Neural crest cell (in vitro differentiated cells): Measurements from ENCODE around the gene AGMO. TPM values are rescaled to one million over a fixed set of nuclear protein-coding genes. Genes with fewer than 3 reads are reported as not detected.

Source experiments
- DNase-seq: peaks from one replicate; pipeline ENCODE4 v3.0.0; 2021; ENCODE audit warnings: low read depth, mixed read lengths, low spot score
- H3K27ac Mint-ChIP-seq: one replicate; pipeline ENCODE4 v1.8.0; 2021; ENCODE audit warnings: mild to moderate bottlenecking, mixed read lengths; ENCODE audit not compliant: unreplicated experiment
- H3K27me3 Mint-ChIP-seq: 2 replicates; pipeline ENCODE4 v1.8.0; 2021; ENCODE audit warnings: low read depth, mild to moderate bottlenecking, mixed read lengths
- H3K36me3 Mint-ChIP-seq: 2 replicates; pipeline ENCODE4 v1.8.0; 2021; ENCODE audit warnings: low read depth, mild to moderate bottlenecking, mixed read lengths
- H3K4me1 Mint-ChIP-seq: 2 replicates; pipeline ENCODE4 v1.8.0; 2021; ENCODE audit warnings: mixed read lengths
- H3K4me3 Mint-ChIP-seq: one replicate; pipeline ENCODE4 v1.8.0; 2021; ENCODE audit warnings: mild to moderate bottlenecking, mixed read lengths
- H3K9me3 Mint-ChIP-seq: 2 replicates; pipeline ENCODE4 v1.8.0; 2021; ENCODE audit warnings: mixed read lengths
- long read RNA-seq: library from polyadenylated mRNA; unstranded; transcript quantifications from one replicate; pipeline ENCODE4 v2.0.0, GENCODE V29; 2020
- total RNA-seq: library from RNA; stranded (reverse); gene quantifications from 2 replicates; pipeline ENCODE4 v1.2.1, GENCODE V29; 2021
- TF ChIP-seq, protein P1 (sequence below): fragments of 200-600 bp; sonication (generic); conservative IDR thresholded peaks from 2 replicates; pipeline ENCODE4 v1.5.0; 2021; ENCODE audit warnings: antibody characterized with exemption, mild to moderate bottlenecking

The AGMO gene
- total RNA-seq = 0.51 and 1.0 TPM in 2 replicates
- long read RNA-seq, partial matches to known transcripts = 1 of 3 reads
- long read RNA-seq, other reads (novel, unspliced or antisense) = 2 of 3 reads

DNA sequence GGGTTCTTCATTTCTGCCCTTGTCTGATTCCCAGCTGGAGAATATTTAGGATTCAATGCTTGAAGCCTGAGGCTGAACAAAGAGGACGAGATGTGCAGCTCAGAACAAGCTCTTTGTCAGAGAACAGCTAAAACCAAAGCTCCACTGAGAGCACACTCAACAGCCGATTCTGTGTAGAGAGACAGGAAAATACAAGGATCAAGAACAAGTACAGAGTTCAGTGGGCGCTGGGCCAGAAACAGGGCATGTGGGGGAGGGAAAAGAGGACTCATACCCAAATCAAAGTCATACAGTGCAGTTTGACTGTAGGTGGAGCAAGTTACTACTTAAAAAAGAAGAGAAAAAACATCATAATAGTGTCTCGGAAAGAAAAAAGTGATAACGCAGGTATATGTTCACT is at the start of gene AGMO:
TSS of gene AGMO (minus strand) at position 181 of the 400 bp plus-strand sequence.
- Mint-ChIP-seq H3K36me3 (no peaks in the 10 kb centered on the region), H3K27ac (peak within 1 kb of the TSS; percentile 27), H3K9me3 (peaks cover 3% of the 10 kb centered on the region), H3K27me3 (no peaks in the 10 kb centered on the region), H3K4me3 (no peak within 1 kb of the TSS), H3K4me1 (peaks cover 12% of the 10 kb centered on the region)
- no peak for DNase-seq
- TF ChIP-seq, protein P1, sequence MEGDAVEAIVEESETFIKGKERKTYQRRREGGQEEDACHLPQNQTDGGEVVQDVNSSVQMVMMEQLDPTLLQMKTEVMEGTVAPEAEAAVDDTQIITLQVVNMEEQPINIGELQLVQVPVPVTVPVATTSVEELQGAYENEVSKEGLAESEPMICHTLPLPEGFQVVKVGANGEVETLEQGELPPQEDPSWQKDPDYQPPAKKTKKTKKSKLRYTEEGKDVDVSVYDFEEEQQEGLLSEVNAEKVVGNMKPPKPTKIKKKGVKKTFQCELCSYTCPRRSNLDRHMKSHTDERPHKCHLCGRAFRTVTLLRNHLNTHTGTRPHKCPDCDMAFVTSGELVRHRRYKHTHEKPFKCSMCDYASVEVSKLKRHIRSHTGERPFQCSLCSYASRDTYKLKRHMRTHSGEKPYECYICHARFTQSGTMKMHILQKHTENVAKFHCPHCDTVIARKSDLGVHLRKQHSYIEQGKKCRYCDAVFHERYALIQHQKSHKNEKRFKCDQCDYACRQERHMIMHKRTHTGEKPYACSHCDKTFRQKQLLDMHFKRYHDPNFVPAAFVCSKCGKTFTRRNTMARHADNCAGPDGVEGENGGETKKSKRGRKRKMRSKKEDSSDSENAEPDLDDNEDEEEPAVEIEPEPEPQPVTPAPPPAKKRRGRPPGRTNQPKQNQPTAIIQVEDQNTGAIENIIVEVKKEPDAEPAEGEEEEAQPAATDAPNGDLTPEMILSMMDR = no peak

DNA sequence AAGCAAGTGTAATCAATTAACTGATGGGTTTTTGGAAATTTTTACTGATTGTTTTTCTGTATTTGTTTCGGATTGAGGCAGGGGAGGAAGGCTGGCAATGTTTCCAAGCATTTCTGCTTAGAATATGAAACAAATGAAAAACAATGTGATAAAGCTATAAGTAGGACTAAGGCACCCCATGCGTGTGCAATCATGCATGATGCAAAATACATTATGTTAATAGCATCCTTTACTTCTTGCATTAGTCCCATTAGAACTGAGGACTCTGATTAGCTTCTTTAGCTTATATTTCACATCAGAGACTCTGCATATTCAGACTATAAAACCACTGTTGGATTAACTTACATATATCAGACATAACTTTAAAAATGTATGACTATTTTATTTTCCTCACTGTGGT is 48.7 kb upstream of the AGMO start:
- Mint-ChIP-seq H3K27me3 (no peaks in the 10 kb centered on the region), H3K27ac (no peak overlapping the region), H3K4me3 (no peak overlapping the region), H3K36me3 (no peaks in the 10 kb centered on the region), H3K9me3 (no peaks in the 10 kb centered on the region), H3K4me1 (peaks cover 4% of the 10 kb centered on the region)
- TF ChIP-seq, protein P1 = no peak
- no peak for DNase-seq

DNA sequence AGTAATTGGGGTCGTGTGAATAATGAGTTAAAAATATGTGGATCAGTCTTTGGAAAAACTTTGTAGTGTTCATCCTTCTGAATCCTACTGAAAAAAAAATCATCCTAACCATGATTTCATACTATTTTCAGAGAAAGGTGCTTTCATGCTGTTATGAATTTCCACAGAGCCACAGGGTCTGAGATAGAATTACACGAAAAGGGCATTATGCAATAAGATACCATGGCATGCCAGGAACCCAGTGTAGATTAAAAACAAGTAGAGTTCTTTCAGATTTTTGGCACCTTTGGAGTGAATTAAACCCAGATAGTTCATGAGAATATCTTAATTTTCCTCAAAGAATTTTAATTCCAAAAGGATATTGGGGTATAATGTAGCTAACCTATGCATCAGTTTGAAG is 47.5 kb upstream of the AGMO start:
- H3K27ac Mint-ChIP-seq = no peak overlapping the region
- H3K9me3 Mint-ChIP-seq = no peaks in the 10 kb centered on the region
- TF ChIP-seq, protein P1 = no peak
- DNase-seq = no peak
- H3K36me3 Mint-ChIP-seq = no peaks in the 10 kb centered on the region
- peaks cover 4% of the 10 kb centered on the region for H3K4me1 Mint-ChIP-seq
- no peak overlapping the region for H3K4me3 Mint-ChIP-seq
- H3K27me3 Mint-ChIP-seq = no peaks in the 10 kb centered on the region

DNA sequence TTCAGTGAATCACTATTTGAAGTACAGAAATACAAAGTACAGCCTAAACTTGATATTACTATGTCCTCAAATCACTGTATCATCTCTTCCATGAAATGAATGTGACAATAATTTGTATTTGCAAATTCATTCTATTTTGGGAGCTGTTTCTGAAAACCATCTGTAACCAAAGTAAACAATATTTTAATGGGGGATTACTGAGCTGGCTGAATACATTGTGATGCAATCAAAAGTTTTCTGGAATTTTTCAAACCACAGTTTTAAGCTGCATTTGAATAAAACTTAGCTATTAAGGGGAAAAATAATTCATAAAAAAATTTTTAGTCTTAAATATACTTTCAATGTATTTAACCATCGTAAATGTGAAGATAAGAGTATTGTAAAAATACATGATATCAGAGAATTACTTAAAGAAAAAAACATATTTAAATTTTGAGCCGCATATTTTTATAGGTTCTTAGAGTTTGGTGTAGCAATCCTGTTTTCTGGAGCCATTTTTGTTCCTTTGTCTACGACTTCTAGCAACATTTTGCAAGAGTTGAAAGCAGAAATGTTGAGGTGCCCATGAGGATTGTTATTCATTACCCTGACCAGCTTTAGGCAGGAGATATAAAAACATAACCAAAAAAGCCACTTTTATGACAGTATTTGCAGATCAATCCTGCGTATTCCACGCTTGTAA is 45.9 kb upstream of the AGMO start:
- no peak for DNase-seq
- Mint-ChIP-seq H3K27me3 (no peaks in the 10 kb centered on the region), H3K4me3 (no peak overlapping the region), H3K36me3 (no peaks in the 10 kb centered on the region), H3K9me3 (no peaks in the 10 kb centered on the region), H3K27ac (peak overlapping the region; percentile 63), H3K4me1 (peaks cover 4% of the 10 kb centered on the region)
- TF ChIP-seq, protein P1 = no peak

DNA sequence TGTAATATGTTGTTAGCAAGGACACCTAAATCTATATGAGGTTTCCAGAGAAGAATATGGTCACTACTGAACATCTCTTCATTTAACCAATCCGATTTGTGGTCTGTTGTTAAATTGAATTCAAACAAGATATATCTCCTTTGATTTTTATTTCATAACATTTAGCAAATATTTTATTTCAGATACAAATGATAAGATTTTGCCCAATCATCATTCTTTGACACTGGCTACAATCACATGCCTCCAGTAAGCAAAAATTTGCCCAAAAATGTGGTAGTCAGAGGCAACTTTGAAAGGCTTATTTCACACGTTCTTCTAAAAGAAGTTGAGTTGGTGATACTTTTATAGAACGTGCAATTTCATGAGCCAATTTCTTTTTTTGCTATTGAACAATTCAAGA is 44.7 kb upstream of the AGMO start:
- Mint-ChIP-seq H3K27me3 (no peaks in the 10 kb centered on the region), H3K27ac (no peak overlapping the region), H3K4me1 (peaks cover 4% of the 10 kb centered on the region), H3K36me3 (no peaks in the 10 kb centered on the region), H3K4me3 (no peak overlapping the region), H3K9me3 (no peaks in the 10 kb centered on the region)
- DNase-seq = no peak
- TF ChIP-seq, protein P1 = no peak
